GM12878 (cell line): ENCODE measurements around the gene STARD5. TPM values are rescaled to one million over a fixed set of nuclear protein-coding genes. Genes with fewer than 3 reads are reported as not detected.

ENCODE experiments used
- ATAC-seq: fragments of 200-7000 bp; cut with Tn5 transposase; 3 replicates; pipeline ENCODE4 v1.9.1; 2020; ENCODE audit warnings: mild to moderate bottlenecking, moderate library complexity
- BruUV-seq: library from RNA; stranded (reverse); fragments of 400-500 nt; replicated peaks from 2 replicates; lab custom pipeline; 2021; lab: Mats Ljungman, UMichigan
- CTCF ChIA-PET: fragments of 300-600 bp; sonication (Branson Sonifier 250); formaldehyde crosslinking; extraction: SDS; loops from one replicate; lab custom pipeline; 2021; ENCODE audit warnings: inconsistent platforms; lab: Yijun Ruan, JAX
- POLR2A ChIA-PET: fragments of 350-600 bp; formaldehyde crosslinking; extraction: SDS; loops from one replicate; lab custom pipeline; 2021; ENCODE audit warnings: inconsistent platforms; lab: Charles Lee
- RAD21 ChIA-PET: fragments of 300-600 bp; sonication (Branson Sonifier 250); formaldehyde crosslinking; loops from one replicate; lab custom pipeline; 2023; ENCODE audit warnings: antibody characterized with exemption; ENCODE audit not compliant: unreplicated experiment; lab: Charles Lee
- SMC1A ChIA-PET: fragments of 300-600 bp; sonication (Branson Sonifier 250); formaldehyde crosslinking; loops from one replicate; lab custom pipeline; 2023; ENCODE audit not compliant: unreplicated experiment, uncharacterized antibody; lab: Charles Lee
- DNase-seq: peaks from one replicate; pipeline ENCODE4 v3.0.0-alpha.2; 2011; ENCODE audit warnings: low read depth, low spot score
- FAIRE-seq: peaks from 3 replicates; lab custom pipeline; 2011; peaks lifted over from hg19 to GRCh38; lab: Jason Lieb, UNC
- H2AFZ ChIP-seq: 2 replicates; pipeline ENCODE4 v1.6.0; 2011; ENCODE audit warnings: low read depth, low read length, control low read depth; ENCODE audit not compliant: control insufficient read depth
- H3K27ac ChIP-seq: 2 replicates; pipeline ENCODE4 v1.5.1; 2011; ENCODE audit warnings: control low read depth; ENCODE audit not compliant: control insufficient read depth, insufficient read depth
- H3K27me3 ChIP-seq, 2 experiments: replicated peaks in 1 of 2; 2 replicates each; pipeline versions ENCODE4 v1.6.0 to v1.6.1; 2011; ENCODE audit warnings: low read length in 1 of 2; ENCODE audit not compliant: control insufficient read depth in 2 of 2, insufficient read depth in 2 of 2
- H3K36me3 ChIP-seq, 2 experiments: 2 replicates each; pipeline ENCODE4 v1.5.1; 2011; ENCODE audit warnings: low read length in 1 of 2; ENCODE audit not compliant: control insufficient read depth in 2 of 2, insufficient read depth in 2 of 2
- H3K4me1 ChIP-seq: 2 replicates; pipeline ENCODE4 v1.6.1; 2011; ENCODE audit warnings: mild to moderate bottlenecking, low read length, moderate library complexity, mixed read lengths; ENCODE audit not compliant: control insufficient read depth, insufficient read depth
- H3K4me2 ChIP-seq: 2 replicates; pipeline ENCODE4 v1.6.0; 2011; ENCODE audit warnings: control low read depth; ENCODE audit not compliant: control insufficient read depth, insufficient read depth
- H3K4me3 ChIP-seq: fragments of 200-600 bp; sonication (generic); 2 replicates; pipeline ENCODE4 v1.5.1; 2016
- H3K79me2 ChIP-seq: 2 replicates; pipeline ENCODE4 v1.6.0; 2011; ENCODE audit warnings: low read length; ENCODE audit not compliant: control insufficient read depth, insufficient read depth
- H3K9ac ChIP-seq: 2 replicates; pipeline ENCODE4 v1.8.0; 2011; ENCODE audit warnings: low read length, control low read depth, mixed read lengths; ENCODE audit not compliant: control insufficient read depth, insufficient read depth
- H3K9me3 ChIP-seq: replicated peaks from 3 replicates; pipeline ENCODE4 v1.5.1; 2011; ENCODE audit warnings: mild to moderate bottlenecking, low read length; ENCODE audit not compliant: control insufficient read depth, insufficient read depth
- H4K20me1 ChIP-seq: 2 replicates; pipeline ENCODE4 v1.6.0; 2011; ENCODE audit not compliant: control insufficient read depth, insufficient read depth
- SMAD1 ChIP-seq: fragments of 450-650 bp; IDR thresholded peaks from 2 replicates; pipeline ENCODE4 v1.6.1; 2018; ENCODE audit warnings: mild to moderate bottlenecking, low read depth; ENCODE audit not compliant: partially characterized antibody
- WGBS: methylation state at CpG from one replicate; pipeline ENCODE4 v1.1.6; 2016; ENCODE audit warnings: low lambda C conversion rate; ENCODE audit not compliant: insufficient replicate concordance, insufficient coverage; ENCODE audit errors: missing lambda C conversion rate; 5-methylcytosine and 5-hydroxymethylcytosine counted together
- in situ Hi-C: fragments of 300-500 bp; cut with MboI; formaldehyde crosslinking; loops from 9 replicates; pipeline ENCODE4 v1.14.3; 2018; ENCODE audit warnings: mixed read lengths
- intact Hi-C: fragments of 100-400 bp; cut with micrococcal nuclease; formaldehyde crosslinking; loops from one replicate; pipeline ENCODE4 v1.14.2; 2022; ENCODE audit not compliant: unreplicated experiment
- polyA plus RNA-seq, 11 experiments: library from polyadenylated mRNA; depleted of rRNA in 4 of 11; unstranded in 6 of 11; stranded (reverse) in 5 of 11; fragments of >200 nt; fragmentation: Nextera tagmentation in 4 of 11; fragmentation: Illumina TruSeq in 1 of 11; extraction: Ambion mirVana in 4 of 11; extraction: Trizol in 1 of 11; gene quantifications; 1 replicate in 1 of 11; 2 replicates in 10 of 11; pipeline versions ENCODE4 v1.2.1 to v1.2.3, GENCODE V29; 2011 to 2016; ENCODE audit warnings: inconsistent platforms in 2 of 11, missing spikeins in 2 of 11, low read depth in 1 of 11
- total RNA-seq, 4 experiments: library from RNA; depleted of rRNA in 3 of 4; stranded (reverse); fragments of >200 nt in 3 of 4; fragmentation: Illumina TruSeq in 1 of 4; extraction: Trizol in 1 of 4; gene quantifications; 2 replicates each; pipeline versions ENCODE4 v1.2.1 to v1.2.3, GENCODE V29; 2013 to 2021
- TF ChIP-seq, protein P1 (sequence below): IDR thresholded peaks from 2 replicates; pipeline ENCODE4 v1.6.1; 2012; ENCODE audit warnings: mild to moderate bottlenecking, low read depth, low read length
- TF ChIP-seq, protein P2 (sequence below): fragments of 450-650 bp; IDR thresholded peaks from 2 replicates; pipeline ENCODE4 v1.6.1; 2017; ENCODE audit warnings: mild to moderate bottlenecking, moderate library complexity
- TF ChIP-seq, protein P3 (sequence below): fragments of 450-650 bp; IDR thresholded peaks from 2 replicates; pipeline ENCODE4 v1.6.1; 2016; ENCODE audit warnings: mild to moderate bottlenecking, moderate library complexity, borderline replicate concordance
- TF ChIP-seq, protein P4 (sequence below): fragments of 450-650 bp; IDR thresholded peaks from 2 replicates; pipeline ENCODE4 v1.6.1; 2016; ENCODE audit warnings: mild to moderate bottlenecking

STARD5 gene
- total and polyA plus RNA-seq, 10 of the 15 experiments (the other 5 are each of a cell fraction or from before 2014, with no cell fraction given) = 2.3 to 9.4 (median 4.7) TPM

DNA sequence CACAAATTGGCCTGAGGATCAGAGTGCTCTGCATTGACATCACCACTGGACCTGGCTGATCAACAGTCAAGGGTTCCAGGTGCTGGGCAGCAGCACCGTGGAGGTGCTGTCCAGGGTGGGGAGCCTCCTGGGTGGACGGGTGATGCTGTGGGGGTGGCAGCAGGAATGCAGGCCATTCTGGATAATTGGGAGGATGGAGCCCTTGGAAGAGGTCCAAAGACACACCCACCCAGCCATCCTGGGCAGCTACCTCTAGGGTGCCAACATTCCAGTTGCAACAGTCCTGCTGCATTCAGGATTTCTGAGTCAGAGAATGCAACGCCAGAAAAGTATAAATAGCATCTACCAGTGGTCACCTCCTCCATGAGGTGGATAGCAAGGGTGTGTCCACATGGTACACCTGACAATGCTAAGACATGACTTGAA, 26.8 kb downstream of the STARD5 start:
- no peak for FAIRE-seq
- ChIA-PET RAD21 (interaction anchor here (0.6 to 8.4 kb wide), 9 partner anchors 11 to 271 kb away, joined by 3 to 73 read pairs (median 5); partner anchors contain the start of gene STARD5), POLR2A (interaction anchor here (0.7 to 1.6 kb wide), 4 partner anchors 10 to 27 kb away, joined by 3 to 5 read pairs (median 4); partner anchors contain the start of gene STARD5), CTCF (interaction anchor here (0.7 to 6.6 kb wide), 10 partner anchors 10 to 376 kb away, joined by 3 to 66 read pairs (median 4); no protein-coding TSS in a partner anchor), SMC1A (interaction anchor here (0.7 to 9.6 kb wide), 12 partner anchors 11 to 274 kb away, joined by 3 to 109 read pairs (median 4); partner anchors contain the start of gene STARD5)
- H3K9me3 ChIP-seq = no peaks in the 10 kb centered on the region
- peak overlapping the region; percentile 79 for H3K9ac ChIP-seq
- ATAC-seq = no peak
- no peak for DNase-seq
- BruUV-seq = TSS peak; percentile 4
- no peak overlapping the region for H2AFZ ChIP-seq
- H3K27ac ChIP-seq = peak overlapping the region; percentile 99
- H3K79me2 ChIP-seq = peaks cover 83% of the 10 kb centered on the region
- no peaks in the 10 kb centered on the region for H3K27me3 ChIP-seq
- 4% methylated on average over 3 of the region's 3 CpGs for WGBS
- peaks cover 60% of the 10 kb centered on the region for H3K4me1 ChIP-seq
- H3K4me3 ChIP-seq = peak overlapping the region; percentile 75
- in situ Hi-C loops = loop anchor here (10.0 to 25.0 kb wide), 5 partner anchors 302 to 1915 kb away; partner anchors contain the start of genes HDGFL3 and RPS17
- H3K4me2 ChIP-seq = peak overlapping the region; percentile 100
- peaks cover 0 to 3% of the 10 kb centered on the region in 2 experiments; a peak in 2 of 4 replicates for H3K36me3 ChIP-seq
- TF ChIP-seq, protein P1, sequence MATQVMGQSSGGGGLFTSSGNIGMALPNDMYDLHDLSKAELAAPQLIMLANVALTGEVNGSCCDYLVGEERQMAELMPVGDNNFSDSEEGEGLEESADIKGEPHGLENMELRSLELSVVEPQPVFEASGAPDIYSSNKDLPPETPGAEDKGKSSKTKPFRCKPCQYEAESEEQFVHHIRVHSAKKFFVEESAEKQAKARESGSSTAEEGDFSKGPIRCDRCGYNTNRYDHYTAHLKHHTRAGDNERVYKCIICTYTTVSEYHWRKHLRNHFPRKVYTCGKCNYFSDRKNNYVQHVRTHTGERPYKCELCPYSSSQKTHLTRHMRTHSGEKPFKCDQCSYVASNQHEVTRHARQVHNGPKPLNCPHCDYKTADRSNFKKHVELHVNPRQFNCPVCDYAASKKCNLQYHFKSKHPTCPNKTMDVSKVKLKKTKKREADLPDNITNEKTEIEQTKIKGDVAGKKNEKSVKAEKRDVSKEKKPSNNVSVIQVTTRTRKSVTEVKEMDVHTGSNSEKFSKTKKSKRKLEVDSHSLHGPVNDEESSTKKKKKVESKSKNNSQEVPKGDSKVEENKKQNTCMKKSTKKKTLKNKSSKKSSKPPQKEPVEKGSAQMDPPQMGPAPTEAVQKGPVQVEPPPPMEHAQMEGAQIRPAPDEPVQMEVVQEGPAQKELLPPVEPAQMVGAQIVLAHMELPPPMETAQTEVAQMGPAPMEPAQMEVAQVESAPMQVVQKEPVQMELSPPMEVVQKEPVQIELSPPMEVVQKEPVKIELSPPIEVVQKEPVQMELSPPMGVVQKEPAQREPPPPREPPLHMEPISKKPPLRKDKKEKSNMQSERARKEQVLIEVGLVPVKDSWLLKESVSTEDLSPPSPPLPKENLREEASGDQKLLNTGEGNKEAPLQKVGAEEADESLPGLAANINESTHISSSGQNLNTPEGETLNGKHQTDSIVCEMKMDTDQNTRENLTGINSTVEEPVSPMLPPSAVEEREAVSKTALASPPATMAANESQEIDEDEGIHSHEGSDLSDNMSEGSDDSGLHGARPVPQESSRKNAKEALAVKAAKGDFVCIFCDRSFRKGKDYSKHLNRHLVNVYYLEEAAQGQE = peak; percentile 44; the same call in 1 of the 2 replicates
- TF ChIP-seq, protein P2, sequence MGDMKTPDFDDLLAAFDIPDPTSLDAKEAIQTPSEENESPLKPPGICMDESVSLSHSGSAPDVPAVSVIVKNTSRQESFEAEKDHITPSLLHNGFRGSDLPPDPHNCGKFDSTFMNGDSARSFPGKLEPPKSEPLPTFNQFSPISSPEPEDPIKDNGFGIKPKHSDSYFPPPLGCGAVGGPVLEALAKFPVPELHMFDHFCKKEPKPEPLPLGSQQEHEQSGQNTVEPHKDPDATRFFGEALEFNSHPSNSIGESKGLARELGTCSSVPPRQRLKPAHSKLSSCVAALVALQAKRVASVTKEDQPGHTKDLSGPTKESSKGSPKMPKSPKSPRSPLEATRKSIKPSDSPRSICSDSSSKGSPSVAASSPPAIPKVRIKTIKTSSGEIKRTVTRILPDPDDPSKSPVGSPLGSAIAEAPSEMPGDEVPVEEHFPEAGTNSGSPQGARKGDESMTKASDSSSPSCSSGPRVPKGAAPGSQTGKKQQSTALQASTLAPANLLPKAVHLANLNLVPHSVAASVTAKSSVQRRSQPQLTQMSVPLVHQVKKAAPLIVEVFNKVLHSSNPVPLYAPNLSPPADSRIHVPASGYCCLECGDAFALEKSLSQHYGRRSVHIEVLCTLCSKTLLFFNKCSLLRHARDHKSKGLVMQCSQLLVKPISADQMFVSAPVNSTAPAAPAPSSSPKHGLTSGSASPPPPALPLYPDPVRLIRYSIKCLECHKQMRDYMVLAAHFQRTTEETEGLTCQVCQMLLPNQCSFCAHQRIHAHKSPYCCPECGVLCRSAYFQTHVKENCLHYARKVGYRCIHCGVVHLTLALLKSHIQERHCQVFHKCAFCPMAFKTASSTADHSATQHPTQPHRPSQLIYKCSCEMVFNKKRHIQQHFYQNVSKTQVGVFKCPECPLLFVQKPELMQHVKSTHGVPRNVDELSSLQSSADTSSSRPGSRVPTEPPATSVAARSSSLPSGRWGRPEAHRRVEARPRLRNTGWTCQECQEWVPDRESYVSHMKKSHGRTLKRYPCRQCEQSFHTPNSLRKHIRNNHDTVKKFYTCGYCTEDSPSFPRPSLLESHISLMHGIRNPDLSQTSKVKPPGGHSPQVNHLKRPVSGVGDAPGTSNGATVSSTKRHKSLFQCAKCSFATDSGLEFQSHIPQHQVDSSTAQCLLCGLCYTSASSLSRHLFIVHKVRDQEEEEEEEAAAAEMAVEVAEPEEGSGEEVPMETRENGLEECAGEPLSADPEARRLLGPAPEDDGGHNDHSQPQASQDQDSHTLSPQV = no peak
- TF ChIP-seq, protein P3, sequence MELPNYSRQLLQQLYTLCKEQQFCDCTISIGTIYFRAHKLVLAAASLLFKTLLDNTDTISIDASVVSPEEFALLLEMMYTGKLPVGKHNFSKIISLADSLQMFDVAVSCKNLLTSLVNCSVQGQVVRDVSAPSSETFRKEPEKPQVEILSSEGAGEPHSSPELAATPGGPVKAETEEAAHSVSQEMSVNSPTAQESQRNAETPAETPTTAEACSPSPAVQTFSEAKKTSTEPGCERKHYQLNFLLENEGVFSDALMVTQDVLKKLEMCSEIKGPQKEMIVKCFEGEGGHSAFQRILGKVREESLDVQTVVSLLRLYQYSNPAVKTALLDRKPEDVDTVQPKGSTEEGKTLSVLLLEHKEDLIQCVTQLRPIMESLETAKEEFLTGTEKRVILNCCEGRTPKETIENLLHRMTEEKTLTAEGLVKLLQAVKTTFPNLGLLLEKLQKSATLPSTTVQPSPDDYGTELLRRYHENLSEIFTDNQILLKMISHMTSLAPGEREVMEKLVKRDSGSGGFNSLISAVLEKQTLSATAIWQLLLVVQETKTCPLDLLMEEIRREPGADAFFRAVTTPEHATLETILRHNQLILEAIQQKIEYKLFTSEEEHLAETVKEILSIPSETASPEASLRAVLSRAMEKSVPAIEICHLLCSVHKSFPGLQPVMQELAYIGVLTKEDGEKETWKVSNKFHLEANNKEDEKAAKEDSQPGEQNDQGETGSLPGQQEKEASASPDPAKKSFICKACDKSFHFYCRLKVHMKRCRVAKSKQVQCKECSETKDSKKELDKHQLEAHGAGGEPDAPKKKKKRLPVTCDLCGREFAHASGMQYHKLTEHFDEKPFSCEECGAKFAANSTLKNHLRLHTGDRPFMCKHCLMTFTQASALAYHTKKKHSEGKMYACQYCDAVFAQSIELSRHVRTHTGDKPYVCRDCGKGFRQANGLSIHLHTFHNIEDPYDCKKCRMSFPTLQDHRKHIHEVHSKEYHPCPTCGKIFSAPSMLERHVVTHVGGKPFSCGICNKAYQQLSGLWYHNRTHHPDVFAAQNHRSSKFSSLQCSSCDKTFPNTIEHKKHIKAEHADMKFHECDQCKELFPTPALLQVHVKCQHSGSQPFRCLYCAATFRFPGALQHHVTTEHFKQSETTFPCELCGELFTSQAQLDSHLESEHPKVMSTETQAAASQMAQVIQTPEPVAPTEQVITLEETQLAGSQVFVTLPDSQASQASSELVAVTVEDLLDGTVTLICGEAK = no peak
- peak; percentile 11 for TF ChIP-seq SMAD1
- TF ChIP-seq, protein P4, sequence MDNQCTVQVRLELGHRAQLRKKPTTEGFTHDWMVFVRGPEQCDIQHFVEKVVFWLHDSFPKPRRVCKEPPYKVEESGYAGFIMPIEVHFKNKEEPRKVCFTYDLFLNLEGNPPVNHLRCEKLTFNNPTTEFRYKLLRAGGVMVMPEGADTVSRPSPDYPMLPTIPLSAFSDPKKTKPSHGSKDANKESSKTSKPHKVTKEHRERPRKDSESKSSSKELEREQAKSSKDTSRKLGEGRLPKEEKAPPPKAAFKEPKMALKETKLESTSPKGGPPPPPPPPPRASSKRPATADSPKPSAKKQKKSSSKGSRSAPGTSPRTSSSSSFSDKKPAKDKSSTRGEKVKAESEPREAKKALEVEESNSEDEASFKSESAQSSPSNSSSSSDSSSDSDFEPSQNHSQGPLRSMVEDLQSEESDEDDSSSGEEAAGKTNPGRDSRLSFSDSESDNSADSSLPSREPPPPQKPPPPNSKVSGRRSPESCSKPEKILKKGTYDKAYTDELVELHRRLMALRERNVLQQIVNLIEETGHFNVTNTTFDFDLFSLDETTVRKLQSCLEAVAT = 0 out of 2 replicates have a peak, but pooled peaks have one; percentile 36
- no peaks in the 10 kb centered on the region for H4K20me1 ChIP-seq
- intact Hi-C loops = loop anchor here (10.0 kb wide), 1 partner anchor 748 kb away; the partner anchor contains the start of gene MEX3B
